NCI-H146 (cell line): ENCODE results near the gene PKD2.
"Not testable (repeated sequence)": the region's sequence is repeated elsewhere in the genome, so short reads cannot be mapped to it uniquely, and the experiment has no call there.

ENCODE experiments used
- DNase-seq: peaks from one replicate; lab custom pipeline; 2025; lab: John Stamatoyannopoulos, UW

PKD2 gene

DNA sequence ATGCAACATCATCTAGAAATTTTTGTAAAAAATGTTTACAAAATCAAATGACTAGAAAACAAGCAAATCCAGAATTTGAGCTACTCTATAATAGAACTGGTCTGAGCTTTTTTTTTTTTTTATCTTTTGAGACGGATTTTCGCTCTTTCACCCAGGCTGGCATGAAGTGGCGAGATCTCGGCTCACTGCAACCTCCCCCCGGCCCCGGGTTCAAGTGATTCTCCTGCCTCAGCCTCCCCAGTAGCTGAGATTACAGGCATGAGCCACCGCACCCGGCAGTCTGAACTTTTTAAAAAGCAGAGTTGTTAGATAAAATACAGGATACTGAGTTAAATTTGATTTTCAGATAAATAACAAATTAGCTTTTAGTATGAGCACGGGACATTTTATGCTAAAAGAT is 20.9 kb upstream of the PKD2 start:
- DNase-seq: no peak

DNA sequence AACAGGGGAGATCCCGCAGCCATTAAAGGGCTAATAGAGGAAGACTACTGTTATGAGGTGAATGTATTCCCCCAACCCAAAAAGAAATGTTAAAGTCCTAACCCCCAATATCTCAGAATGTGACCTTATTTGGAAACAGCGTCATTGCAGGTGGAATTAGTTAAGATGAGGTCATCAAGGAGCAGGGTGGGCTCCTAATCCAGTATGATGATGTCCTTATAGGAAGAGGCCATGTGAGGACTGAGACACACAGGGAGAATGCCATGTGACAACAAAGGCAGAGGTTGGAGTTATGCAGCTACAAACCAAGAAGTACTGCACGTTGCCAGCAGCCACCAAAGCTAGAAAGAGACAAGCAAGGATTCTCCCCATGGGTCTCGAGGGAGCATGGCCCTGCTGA is 17.7 kb upstream of the PKD2 start:
- DNase-seq: no peak

DNA sequence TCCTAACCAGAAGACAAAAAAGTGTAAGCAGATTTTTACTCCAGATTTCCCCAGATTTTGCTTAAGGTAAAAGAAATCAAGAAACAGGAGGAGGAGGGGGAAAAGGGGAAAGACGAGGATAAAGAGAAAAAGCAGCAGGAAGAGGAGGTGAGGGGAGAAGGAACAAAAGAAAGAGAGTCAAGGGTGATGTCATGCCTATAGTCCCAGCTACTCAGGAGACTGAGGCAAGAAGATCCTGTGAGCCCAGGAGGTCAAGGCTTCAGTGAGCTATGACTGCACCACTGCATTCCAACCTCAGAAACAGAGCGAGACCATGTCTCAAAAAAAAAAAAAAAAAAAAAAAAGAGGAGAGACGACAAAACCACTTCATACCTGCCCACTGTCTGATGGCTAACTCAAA is 12.0 kb upstream of the PKD2 start:
- no peak for DNase-seq

DNA sequence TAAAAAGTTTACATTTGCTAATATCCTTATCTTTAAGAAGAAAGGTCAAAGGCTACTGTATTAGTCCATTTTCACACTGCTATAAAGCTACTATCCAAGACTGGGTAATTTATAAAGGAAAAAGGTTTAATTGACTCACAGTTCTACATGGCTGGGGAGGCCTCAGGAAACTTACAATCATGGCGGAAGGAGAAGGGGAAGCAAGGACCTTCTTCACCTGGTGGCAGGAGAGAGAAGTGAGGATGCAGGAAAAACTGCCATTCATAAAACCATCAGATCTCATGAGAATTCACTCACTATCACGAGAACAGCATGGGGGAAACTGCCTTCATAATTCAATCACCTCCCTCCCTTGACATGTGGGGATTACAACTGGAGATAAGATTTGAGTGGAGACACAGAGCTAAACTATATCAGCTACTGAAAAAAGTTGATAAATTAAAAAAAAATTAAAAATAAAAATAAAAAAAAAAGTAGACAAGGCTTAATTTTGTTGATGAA is 8.2 kb upstream of the PKD2 start:
- not testable (repeated sequence) for DNase-seq

GRCh38 chr4:88001871-88002270 is 5.6 kb upstream of the PKD2 start:
- no peak for DNase-seq

GRCh38 chr4:88002786-88003185 is 4.6 kb upstream of the PKD2 start:
- DNase-seq: no peak

DNA sequence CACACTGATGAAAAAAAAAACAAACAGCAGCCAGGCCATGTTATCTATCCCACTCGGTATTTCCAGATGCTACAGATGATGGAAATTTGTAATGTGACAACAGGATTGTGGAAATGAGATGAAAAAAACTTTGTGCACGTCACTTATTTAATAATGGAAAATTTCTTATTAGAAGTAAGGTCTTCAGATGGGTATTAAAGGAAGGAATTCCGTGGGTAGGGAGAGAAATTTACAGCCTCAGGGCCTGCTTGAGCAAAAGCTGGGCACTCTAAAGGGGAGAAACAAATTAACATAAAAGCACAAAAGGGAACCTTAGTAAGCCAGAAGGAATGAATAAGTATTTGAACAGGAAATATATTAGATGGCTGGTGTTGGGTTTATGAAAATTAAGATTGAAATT is 4.2 kb upstream of the PKD2 start:
- DNase-seq: no peak

DNA sequence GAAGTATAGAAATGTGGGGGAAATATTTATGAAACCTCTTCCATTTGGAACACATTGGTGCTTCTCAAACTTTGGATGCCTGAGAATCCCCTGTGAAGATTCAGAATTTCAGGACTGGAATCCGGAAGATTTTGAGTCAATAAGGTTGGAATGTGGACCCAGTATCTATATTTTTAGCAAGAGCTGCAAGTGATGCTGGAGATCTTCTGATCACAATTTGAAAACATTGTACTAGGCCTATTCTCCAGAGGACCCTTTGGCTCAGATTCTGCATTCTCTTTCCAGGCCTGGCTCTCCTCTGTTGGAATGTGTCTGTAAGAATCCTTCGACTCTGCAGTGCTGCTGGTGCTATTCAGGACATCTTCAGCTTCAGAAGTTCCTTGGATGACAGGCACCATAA is 2.4 kb upstream of the PKD2 start:
- no peak for DNase-seq

DNA sequence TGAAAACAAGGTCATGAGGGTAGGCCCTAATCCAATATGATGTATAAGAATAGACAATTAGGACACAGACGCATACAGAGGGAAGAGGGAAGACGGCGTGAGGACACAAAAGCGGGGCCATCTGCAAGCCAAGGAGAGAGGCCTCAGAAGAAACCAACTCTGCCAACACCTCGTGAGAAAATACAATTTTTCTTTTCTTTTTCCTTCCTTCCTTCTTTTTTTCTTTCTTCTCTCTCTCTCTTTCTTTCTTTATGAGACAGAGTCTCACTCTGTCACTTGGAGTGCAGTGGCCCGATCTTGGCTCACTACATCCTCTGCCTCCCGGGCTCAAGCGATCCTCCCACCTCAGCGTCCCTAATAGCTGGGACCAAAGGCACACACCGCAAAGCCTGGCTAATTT is 1.5 kb upstream of the PKD2 start:
- DNase-seq: no peak

GRCh38 chr4:88006956-88007303 is 505 bp upstream of the PKD2 start:
- DNase-seq: no peak

DNA sequence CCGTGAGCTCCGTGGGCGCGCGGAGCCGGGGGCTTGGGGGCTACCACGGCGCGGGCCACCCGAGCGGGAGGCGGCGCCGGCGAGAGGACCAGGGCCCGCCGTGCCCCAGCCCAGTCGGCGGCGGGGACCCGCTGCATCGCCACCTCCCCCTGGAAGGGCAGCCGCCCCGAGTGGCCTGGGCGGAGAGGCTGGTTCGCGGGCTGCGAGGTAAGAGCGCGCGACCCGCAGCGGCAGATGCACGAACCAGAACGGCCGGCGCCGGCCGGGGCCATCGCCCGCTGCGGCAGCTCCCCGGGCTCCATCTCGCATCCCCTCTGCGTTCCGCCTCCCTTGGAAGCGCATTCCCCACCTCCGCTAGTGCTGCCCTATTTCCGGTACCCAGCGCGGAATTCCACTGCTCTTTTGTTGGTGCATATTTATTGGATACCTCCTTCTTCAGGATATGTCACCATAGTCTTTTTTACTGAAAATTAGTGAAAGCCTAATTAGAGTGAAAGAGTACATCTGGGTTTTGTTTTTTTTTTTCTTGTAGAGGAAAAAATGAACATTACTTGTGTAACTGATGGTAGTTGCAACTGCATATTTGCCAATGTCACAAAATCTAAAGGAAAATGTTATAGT is 797 bp downstream of the PKD2 start:
- peak; percentile 36 for DNase-seq

DNA sequence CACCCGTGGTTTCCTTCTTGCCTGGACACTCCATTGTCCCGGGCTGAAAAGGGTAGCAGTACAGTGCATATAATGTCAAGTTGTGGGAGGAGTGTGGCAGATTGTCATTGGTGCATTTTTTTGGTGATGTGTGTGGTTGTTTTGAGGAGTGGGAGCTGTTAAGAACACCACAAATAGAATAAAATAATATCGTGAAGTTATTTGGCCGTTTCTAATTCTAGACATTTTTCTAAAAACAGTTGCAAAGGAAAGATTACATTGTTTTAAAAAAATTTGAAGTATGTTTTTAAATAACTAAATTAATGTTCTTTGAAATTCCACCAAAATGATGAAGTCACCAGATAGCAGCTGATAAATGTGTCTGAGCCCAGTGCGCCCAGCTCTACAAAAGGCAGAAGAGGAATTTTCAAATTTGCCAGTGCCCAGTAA is 1.3 kb downstream of the PKD2 start:
- DNase-seq: no peak

DNA sequence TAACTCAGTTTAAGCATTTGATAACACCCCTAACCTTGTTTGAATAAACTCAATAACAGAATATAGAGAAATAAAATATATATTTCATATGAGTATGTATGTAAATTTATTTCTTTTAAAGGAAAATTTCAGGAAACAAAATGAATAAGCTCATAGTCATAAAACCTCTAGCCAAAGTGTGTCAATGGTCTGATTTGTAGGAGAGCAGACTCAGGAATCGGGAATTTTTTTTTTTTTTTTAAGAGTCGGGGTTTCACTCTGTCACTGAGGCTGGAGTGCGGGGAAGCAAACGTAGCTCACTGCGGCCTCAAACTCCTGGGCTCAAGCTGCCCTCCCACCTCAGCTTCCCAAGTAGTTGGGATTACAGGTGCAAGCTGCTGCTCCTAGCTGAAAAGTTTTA is 2.4 kb downstream of the PKD2 start:
- no peak for DNase-seq

GRCh38 chr4:88010966-88011365 is 3.5 kb downstream of the PKD2 start:
- DNase-seq: no peak

DNA sequence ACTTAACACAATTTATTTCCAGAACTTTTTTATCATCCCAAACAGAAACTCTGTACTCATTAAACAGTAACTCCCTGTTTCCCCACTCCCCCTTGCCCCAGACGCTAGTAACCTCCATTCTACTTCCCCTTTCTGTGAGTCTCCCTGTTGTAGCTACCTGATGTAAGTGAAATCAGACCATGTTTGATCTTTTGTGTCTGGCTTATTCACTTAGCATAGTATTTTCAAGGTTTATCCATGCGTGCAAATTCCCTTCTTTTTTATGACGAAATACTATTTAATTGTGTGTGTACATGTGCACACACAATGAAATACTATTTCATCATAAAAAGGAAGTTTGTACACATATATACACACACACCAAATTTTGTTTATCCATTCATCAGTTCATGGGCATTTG is 5.2 kb downstream of the PKD2 start:
- DNase-seq: no peak

DNA sequence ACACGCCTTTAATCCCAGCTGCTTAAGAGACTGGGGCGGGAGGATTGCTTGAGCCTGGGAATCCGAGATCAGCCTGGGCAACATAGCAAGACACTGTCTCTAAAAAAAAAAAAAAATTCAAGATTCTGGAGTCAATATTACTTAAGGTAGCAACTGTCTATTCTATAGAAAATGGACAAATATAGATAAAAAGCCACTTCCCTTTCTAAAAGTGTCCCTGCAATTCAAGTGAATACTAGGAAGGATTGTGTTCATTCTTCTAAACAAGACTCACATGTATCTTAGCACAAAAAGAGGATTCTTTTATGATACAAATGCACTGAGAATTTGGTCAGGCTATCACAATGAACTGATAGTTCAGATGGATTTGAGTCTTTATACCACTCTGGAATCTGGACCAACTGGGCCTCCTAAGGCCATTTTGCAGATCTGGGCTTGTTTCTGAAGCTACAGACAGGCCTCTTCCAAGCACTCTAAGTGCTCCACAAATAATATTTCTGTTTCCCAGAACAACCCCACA is 7.0 kb downstream of the PKD2 start:
- no peak for DNase-seq

- no peak for DNase-seq
Measured at GRCh38 chr4:88015659-88016295, 8.3 kb downstream of the PKD2 start.

GRCh38 chr4:88017516-88018297 is 10.3 kb downstream of the PKD2 start:
- no peak for DNase-seq

DNA sequence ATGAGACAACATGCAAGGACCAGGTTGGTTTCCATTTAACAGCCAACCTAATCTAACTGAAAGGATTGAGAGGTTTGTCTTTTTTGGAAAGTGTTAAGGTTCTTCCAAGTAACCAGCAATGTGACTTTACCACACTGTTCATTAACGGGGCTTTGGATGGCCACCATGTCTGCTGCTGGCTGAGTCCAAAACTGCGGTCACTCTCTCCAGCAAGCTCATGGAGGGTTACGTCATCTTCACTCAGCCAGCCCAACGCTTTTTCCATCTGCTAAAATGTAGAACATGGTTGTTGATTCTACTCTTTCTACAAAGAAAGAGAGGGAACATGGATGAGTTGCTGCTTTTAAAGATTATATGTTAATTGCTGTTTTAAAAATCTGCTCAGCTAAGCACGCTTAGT is 11.0 kb downstream of the PKD2 start:
- no peak for DNase-seq

DNA sequence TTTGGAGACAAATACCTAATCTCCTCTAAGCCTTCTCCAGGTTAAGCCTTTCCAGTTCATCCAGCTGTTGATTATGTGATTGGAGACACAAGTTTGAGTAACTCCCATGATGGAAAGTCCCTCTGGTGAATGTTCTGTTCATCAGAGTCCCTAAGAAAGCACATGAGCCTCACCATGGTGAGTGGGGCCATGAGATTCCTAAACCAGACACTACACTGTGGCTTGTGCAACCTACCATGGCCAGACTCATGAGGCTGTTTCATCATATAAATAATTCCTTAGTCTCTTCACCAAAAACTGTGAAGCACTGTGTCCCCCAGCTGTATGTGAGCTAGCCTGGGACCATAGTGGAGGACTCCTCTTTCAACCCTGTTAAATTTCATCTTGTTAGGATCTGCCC is 14.4 kb downstream of the PKD2 start:
- no peak for DNase-seq

DNA sequence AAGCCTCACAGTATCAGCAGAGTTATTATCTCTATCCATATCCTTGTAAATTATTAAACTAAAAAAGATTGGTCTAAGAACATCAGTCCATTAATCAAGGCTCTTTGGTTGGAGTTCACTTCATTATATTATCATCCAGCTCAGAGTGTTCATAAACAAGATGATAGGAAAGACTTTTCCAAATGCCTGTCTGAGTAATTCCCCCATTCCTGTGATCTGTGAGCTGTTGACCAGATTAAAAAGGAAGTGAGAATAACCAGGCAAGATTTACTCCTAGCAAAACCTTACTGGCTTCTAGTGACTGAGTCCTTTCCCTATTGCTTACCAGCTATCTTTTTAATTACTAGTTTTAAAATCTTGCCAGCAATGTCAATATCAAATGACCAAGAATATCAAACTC is 14.9 kb downstream of the PKD2 start:
- DNase-seq: no peak

GRCh38 chr4:88025868-88026661 is 18.6 kb downstream of the PKD2 start:
- DNase-seq: not testable (repeated sequence)
